ENCODE measurements around the gene ANKRD52. TPM values are rescaled to one million over a fixed set of nuclear protein-coding genes. Genes with fewer than 3 reads are reported as not detected.

ANKRD52 gene
- total and polyA plus RNA-seq, 4 donors = 5.4 to 13.6 (median 9.3) TPM

DNA sequence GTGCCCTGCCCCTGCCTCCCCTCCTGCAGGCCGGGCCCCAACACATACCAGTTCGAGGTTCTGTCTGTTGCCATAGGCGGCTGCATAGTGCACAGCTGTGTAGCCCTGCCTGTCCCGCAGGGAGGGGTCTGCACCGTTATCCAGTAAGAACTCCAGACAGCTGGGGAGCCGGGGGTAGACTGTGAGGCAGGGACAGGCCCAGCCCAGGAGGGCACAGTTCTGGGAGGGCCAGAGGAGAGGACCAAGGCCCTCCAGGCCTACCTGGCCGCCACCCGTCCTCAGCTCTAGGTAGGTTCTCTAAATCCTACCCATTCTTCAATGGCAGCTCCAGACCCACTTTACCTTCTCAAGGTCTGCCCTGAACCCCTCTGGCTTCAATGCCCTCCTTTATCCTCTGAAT lies 9.5 kb downstream of the ANKRD52 start:
- no peaks in the 10 kb centered on the region for H3K27me3 ChIP-seq (ENCODE audit: control insufficient read depth in 4 of 4, insufficient read depth in 4 of 4, low read length in 3 of 4)
- TF ChIP-seq REST (IDR thresholded peaks at IDR 0.05) (no peak), FOXA2 (IDR thresholded peaks at IDR 0.05) (no peak), RXRA (IDR thresholded peaks at IDR 0.05) (no peak), HNF4G (IDR thresholded peaks at IDR 0.05) (no peak), NR2F2 (IDR thresholded peaks at IDR 0.05) (no peak), RAD21 (IDR thresholded peaks at IDR 0.05) (no peak), ZBTB33 (IDR thresholded peaks at IDR 0.05) (no peak), GABPA (IDR thresholded peaks at IDR 0.05 in 1 of 2, conservative IDR thresholded peaks at IDR 0.05 in 1 of 2) (no peak), SP1 (IDR thresholded peaks at IDR 0.05) (no peak)
- TF ChIP-seq, protein P1, sequence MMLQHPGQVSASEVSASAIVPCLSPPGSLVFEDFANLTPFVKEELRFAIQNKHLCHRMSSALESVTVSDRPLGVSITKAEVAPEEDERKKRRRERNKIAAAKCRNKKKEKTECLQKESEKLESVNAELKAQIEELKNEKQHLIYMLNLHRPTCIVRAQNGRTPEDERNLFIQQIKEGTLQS (IDR thresholded peaks at IDR 0.05) = no peak
- TF ChIP-seq, protein P2, sequence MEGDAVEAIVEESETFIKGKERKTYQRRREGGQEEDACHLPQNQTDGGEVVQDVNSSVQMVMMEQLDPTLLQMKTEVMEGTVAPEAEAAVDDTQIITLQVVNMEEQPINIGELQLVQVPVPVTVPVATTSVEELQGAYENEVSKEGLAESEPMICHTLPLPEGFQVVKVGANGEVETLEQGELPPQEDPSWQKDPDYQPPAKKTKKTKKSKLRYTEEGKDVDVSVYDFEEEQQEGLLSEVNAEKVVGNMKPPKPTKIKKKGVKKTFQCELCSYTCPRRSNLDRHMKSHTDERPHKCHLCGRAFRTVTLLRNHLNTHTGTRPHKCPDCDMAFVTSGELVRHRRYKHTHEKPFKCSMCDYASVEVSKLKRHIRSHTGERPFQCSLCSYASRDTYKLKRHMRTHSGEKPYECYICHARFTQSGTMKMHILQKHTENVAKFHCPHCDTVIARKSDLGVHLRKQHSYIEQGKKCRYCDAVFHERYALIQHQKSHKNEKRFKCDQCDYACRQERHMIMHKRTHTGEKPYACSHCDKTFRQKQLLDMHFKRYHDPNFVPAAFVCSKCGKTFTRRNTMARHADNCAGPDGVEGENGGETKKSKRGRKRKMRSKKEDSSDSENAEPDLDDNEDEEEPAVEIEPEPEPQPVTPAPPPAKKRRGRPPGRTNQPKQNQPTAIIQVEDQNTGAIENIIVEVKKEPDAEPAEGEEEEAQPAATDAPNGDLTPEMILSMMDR (IDR thresholded peaks at IDR 0.05; ENCODE audit: low read depth, low read length, missing input control) = no peak
- TF ChIP-seq, protein P3, sequence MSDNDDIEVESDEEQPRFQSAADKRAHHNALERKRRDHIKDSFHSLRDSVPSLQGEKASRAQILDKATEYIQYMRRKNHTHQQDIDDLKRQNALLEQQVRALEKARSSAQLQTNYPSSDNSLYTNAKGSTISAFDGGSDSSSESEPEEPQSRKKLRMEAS (IDR thresholded peaks at IDR 0.05) = no peak
- no peak for DNase-seq (ENCODE audit: low spot score)
- H3K36me3 ChIP-seq (ENCODE audit: control insufficient read depth in 4 of 4, insufficient read depth in 3 of 4, low read depth in 1 of 4, low read length in 3 of 4) = peaks cover 28 to 75% (median 61%) of the 10 kb centered on the region in 4 donors
- H3K9me3 ChIP-seq (ENCODE audit: control insufficient read depth in 4 of 4, low read length in 3 of 4) = no peaks in the 10 kb centered on the region
- WGBS = 97% methylated on average over 8 of the region's 8 CpGs
- no peak overlapping the region for H3K27ac ChIP-seq (ENCODE audit: low read depth in 1 of 2, low read length in 2 of 2)
- H3K4me3 ChIP-seq (ENCODE audit: low read depth in 1 of 3, low read length in 3 of 3) = no peak overlapping the region
- no peak overlapping the region for H3K9ac ChIP-seq (ENCODE audit: low read depth in 1 of 2, low read length in 2 of 2)
- H3K4me1 ChIP-seq (ENCODE audit: control insufficient read depth in 4 of 4, insufficient read depth in 4 of 4, low read length in 3 of 4) = peaks cover 0 to 3% (median 0%) of the 10 kb centered on the region in 4 donors

DNA sequence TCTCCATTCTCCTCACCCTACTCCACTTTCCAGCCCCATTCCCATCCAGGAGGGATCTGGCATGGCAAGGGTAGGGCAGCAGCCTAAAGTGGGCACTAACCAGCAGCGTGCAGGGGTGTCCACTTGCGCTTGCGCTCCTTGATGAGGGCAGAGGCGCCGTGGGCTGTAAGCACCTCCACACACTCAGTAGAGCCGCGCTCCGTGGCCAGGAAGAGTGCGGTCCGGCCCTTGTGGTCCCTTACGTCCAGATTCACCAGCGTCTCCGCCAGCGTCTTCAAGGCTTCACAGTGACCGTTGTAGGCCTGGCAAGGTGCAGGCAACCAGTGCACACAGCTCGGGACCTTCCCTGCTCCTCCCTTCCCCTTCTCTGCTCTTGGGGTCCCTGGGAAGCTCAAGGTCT lies 10.3 kb downstream of the ANKRD52 start:
- H3K36me3 ChIP-seq (ENCODE audit: control insufficient read depth in 4 of 4, insufficient read depth in 3 of 4, low read depth in 1 of 4, low read length in 3 of 4) = peaks cover 30 to 75% (median 58%) of the 10 kb centered on the region in 4 donors
- H3K9ac ChIP-seq (ENCODE audit: low read depth in 1 of 2, low read length in 2 of 2) = no peak overlapping the region
- no peaks in the 10 kb centered on the region for H3K27me3 ChIP-seq (ENCODE audit: control insufficient read depth in 4 of 4, insufficient read depth in 4 of 4, low read length in 3 of 4)
- no peak overlapping the region for H3K27ac ChIP-seq (ENCODE audit: low read depth in 1 of 2, low read length in 2 of 2)
- H3K4me3 ChIP-seq (ENCODE audit: low read depth in 1 of 3, low read length in 3 of 3) = no peak overlapping the region
- peaks cover 0 to 3% (median 0%) of the 10 kb centered on the region in 4 donors for H3K4me1 ChIP-seq (ENCODE audit: control insufficient read depth in 4 of 4, insufficient read depth in 4 of 4, low read length in 3 of 4)
- DNase-seq (ENCODE audit: low spot score) = no peak
- H3K9me3 ChIP-seq (ENCODE audit: control insufficient read depth in 4 of 4, low read length in 3 of 4) = no peaks in the 10 kb centered on the region
- 97% methylated on average over 16 of the region's 16 CpGs for WGBS
- TF ChIP-seq, protein P3 (IDR thresholded peaks at IDR 0.05) = no peak
- TF ChIP-seq, protein P1 (IDR thresholded peaks at IDR 0.05) = no peak
- TF ChIP-seq TAF1 (conservative IDR thresholded peaks at IDR 0.05) (no peak), HNF4G (IDR thresholded peaks at IDR 0.05) (no peak)

Data from liver (tissue), 9 donors.